KMS-11 (cell line): Measurements from ENCODE around the gene VSTM2B.

Experiments used
- H2AFZ ChIP-seq: fragments of 200-600 bp; sonication (generic); 2 replicates; pipeline ENCODE4 v1.6.1; 2016; ENCODE audit warnings: antibody characterized with exemption, mixed run types, low read depth
- H3K27ac ChIP-seq: fragments of 200-600 bp; sonication (generic); 2 replicates; pipeline ENCODE4 v1.6.1; 2016; ENCODE audit warnings: mild to moderate bottlenecking, mixed run types
- H3K27me3 ChIP-seq: fragments of 200-600 bp; sonication (generic); 2 replicates; pipeline ENCODE4 v1.6.1; 2017; ENCODE audit warnings: mild to moderate bottlenecking, low read depth, mixed run types, moderate library complexity; ENCODE audit not compliant: insufficient read depth
- H3K36me3 ChIP-seq: fragments of 200-600 bp; sonication (generic); 2 replicates; pipeline ENCODE4 v1.6.1; 2017; ENCODE audit warnings: mild to moderate bottlenecking, mixed run types; ENCODE audit not compliant: insufficient read depth
- H3K4me1 ChIP-seq: fragments of 200-600 bp; sonication (generic); 2 replicates; pipeline ENCODE4 v1.6.1; 2016; ENCODE audit warnings: mild to moderate bottlenecking, low read depth, mixed run types; ENCODE audit not compliant: poor library complexity, severe bottlenecking
- H3K4me2 ChIP-seq: fragments of 200-600 bp; sonication (generic); 2 replicates; pipeline ENCODE4 v1.7.0; 2016; ENCODE audit warnings: mild to moderate bottlenecking, mixed run types
- H3K4me3 ChIP-seq: fragments of 200-600 bp; sonication (generic); IDR thresholded peaks from 2 replicates; pipeline ENCODE4 v1.6.1; 2017; ENCODE audit warnings: low read depth, low read length, mixed read lengths; ENCODE audit not compliant: insufficient read depth
- H3K79me2 ChIP-seq: fragments of 200-600 bp; sonication (generic); 2 replicates; pipeline ENCODE4 v1.6.1; 2016; ENCODE audit warnings: low read depth, mixed run types; ENCODE audit not compliant: insufficient read depth
- H3K9ac ChIP-seq: fragments of 200-600 bp; sonication (generic); 2 replicates; pipeline ENCODE4 v1.6.1; 2016; ENCODE audit warnings: mild to moderate bottlenecking, mixed run types
- H4K20me1 ChIP-seq: fragments of 200-600 bp; sonication (generic); 2 replicates; pipeline ENCODE4 v1.6.1; 2016; ENCODE audit warnings: mild to moderate bottlenecking, mixed run types; ENCODE audit not compliant: insufficient read depth
- TF ChIP-seq, protein P1 (sequence below): fragments of 200-600 bp; sonication (generic); conservative IDR thresholded peaks from 2 replicates; pipeline ENCODE4 v1.6.1; 2017; ENCODE audit warnings: low read depth, mild to moderate bottlenecking, antibody characterized with exemption, low read length, moderate library complexity, mixed read lengths

Gene VSTM2B

GRCh38 chr19:29610213-29610573, 84.4 kb downstream of the VSTM2B start:
- TF ChIP-seq, protein P1, sequence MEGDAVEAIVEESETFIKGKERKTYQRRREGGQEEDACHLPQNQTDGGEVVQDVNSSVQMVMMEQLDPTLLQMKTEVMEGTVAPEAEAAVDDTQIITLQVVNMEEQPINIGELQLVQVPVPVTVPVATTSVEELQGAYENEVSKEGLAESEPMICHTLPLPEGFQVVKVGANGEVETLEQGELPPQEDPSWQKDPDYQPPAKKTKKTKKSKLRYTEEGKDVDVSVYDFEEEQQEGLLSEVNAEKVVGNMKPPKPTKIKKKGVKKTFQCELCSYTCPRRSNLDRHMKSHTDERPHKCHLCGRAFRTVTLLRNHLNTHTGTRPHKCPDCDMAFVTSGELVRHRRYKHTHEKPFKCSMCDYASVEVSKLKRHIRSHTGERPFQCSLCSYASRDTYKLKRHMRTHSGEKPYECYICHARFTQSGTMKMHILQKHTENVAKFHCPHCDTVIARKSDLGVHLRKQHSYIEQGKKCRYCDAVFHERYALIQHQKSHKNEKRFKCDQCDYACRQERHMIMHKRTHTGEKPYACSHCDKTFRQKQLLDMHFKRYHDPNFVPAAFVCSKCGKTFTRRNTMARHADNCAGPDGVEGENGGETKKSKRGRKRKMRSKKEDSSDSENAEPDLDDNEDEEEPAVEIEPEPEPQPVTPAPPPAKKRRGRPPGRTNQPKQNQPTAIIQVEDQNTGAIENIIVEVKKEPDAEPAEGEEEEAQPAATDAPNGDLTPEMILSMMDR, result no peak
- peaks cover 10% of the 10 kb centered on the region for H3K4me1 ChIP-seq
- H3K79me2 ChIP-seq, result peaks cover 19% of the 10 kb centered on the region
- H3K9ac ChIP-seq, result no peak overlapping the region
- no peaks in the 10 kb centered on the region for H4K20me1 ChIP-seq
- no peak overlapping the region for H3K27ac ChIP-seq
- H3K4me3 ChIP-seq, result no peak overlapping the region
- H2AFZ ChIP-seq, result no peak overlapping the region
- H3K27me3 ChIP-seq, result no peaks in the 10 kb centered on the region
- H3K36me3 ChIP-seq, result peaks cover 1% of the 10 kb centered on the region; the same call in 1 of the 2 replicates
- no peak overlapping the region for H3K4me2 ChIP-seq

DNA sequence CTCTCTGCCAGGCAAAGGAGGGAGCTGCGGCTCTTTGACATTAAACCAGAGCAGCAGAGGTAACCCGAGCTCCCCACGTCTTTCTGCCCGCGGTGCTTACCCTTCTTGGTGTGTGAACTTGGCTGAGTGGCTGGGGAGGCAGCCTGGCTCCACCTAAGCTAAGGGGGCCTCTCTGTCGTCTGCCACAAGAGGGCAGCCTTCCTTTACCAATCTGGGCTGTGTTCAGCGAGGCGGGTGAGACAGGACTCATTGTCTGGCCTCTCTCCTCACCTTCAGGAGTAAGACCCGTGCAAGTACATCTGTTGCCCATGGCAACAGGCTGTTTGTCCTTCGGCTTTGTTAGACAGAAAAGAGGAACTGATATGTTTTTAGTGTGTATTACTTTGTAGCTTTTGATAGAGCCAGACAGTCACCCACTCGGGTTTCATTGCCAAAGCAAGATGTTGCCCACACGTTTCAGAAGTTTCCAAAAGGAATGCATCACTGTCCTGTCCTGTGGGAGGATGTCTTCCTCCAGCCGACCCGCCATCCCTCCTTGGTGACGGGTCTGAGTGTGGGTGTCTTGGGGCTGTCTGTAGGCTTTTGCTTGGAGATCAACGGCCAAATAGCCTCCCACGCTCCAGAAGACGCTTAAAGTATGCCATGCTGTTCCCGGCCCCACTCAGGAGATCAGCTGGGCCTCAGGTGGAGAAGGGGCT, 84.9 kb downstream of the VSTM2B start:
- H3K36me3 ChIP-seq, result peaks cover 4% of the 10 kb centered on the region; the same call in 1 of the 2 replicates
- peaks cover 16% of the 10 kb centered on the region for H3K79me2 ChIP-seq
- H4K20me1 ChIP-seq, result no peaks in the 10 kb centered on the region
- H2AFZ ChIP-seq, result no peak overlapping the region
- TF ChIP-seq, protein P1, result peak; percentile 85
- H3K27ac ChIP-seq, result no peak overlapping the region
- H3K4me2 ChIP-seq, result no peak overlapping the region
- H3K4me3 ChIP-seq, result no peak overlapping the region
- H3K9ac ChIP-seq, result no peak overlapping the region
- peaks cover 10% of the 10 kb centered on the region for H3K4me1 ChIP-seq
- no peaks in the 10 kb centered on the region for H3K27me3 ChIP-seq

DNA sequence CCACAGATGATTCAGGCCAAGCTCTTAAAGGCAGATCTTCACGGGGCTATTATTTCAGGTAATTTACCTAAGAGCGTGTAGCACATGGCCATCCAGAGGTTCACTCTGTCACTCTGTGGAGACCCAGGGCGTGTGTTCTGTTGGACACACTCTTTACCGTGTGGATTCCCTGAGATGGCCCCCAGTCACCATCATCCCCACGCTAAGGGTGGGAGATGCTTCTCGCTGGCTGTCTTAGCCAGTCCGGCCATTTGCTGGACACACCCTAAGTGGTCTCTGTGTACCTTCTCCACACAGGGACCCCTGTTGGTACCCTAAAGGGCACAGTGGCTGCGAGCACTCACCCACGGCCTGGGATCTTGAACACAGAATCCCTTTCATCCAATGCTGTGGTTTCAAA, 86.3 kb downstream of the VSTM2B start:
- Histone ChIP-seq H4K20me1 (no peaks in the 10 kb centered on the region), H3K4me3 (no peak overlapping the region), H3K27ac (no peak overlapping the region), H3K27me3 (no peaks in the 10 kb centered on the region), H3K4me1 (peaks cover 7% of the 10 kb centered on the region), H3K9ac (no peak overlapping the region), H3K4me2 (no peak overlapping the region), H3K79me2 (peaks cover 8% of the 10 kb centered on the region), H3K36me3 (peaks cover 4% of the 10 kb centered on the region; the same call in 1 of the 2 replicates), H2AFZ (no peak overlapping the region)
- TF ChIP-seq, protein P1, result no peak

DNA sequence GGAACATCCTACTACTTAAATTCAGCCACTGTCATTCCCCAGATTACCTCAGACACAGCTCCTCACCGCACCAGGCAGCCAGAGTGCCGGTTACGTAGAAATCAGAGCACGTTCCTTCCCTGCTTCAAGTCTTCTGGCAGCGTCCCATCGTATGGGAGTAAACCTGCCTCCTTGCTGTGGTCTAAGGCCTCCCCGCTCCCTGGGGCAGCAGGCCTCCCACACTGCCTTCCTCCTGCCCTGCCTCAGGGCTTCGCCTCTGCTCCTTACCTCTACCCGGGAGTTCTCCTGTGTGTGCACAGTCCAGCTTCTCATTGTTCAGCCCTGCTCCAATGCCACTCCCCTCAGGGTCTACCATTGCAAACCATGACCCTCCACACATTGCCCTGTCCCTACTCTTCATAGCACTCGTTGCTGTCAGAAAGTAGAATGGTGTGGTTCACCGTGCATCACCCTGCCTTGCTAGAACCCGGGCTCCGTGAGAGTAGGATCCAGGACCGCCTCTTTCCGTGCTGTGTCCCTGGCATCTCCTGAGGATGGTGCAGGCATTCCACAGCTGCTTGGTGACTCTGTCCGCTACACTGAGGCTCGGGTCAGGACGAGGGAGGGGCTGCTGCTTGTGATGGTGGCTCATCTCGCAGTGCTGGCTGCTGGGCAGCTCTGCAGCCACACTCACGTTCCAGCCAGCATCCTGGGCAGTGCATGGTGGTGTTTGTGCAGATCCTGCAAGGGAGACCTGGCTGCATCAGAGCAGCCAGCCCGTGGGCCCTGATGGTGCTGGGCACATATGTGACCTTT, 87.2 kb downstream of the VSTM2B start:
- Histone ChIP-seq H3K79me2 (no peaks in the 10 kb centered on the region), H3K4me1 (no peaks in the 10 kb centered on the region), H3K4me3 (no peak overlapping the region), H3K4me2 (no peak overlapping the region), H3K36me3 (peaks cover 4% of the 10 kb centered on the region; the same call in 1 of the 2 replicates), H3K27ac (no peak overlapping the region), H3K9ac (no peak overlapping the region), H4K20me1 (no peaks in the 10 kb centered on the region), H3K27me3 (no peaks in the 10 kb centered on the region), H2AFZ (no peak overlapping the region)
- TF ChIP-seq, protein P1, result no peak
